Measurements from ENCODE around the gene LIN54. TPM values are rescaled to one million over a fixed set of nuclear protein-coding genes. Genes with fewer than 3 reads are reported as not detected.

The LIN54 gene
- total and polyA plus RNA-seq, 9 of the 15 experiments (the other 6 are each of a cell fraction or from before 2014, with no cell fraction given) = 2.2 to 22.5 (median 15.8) TPM

DNA sequence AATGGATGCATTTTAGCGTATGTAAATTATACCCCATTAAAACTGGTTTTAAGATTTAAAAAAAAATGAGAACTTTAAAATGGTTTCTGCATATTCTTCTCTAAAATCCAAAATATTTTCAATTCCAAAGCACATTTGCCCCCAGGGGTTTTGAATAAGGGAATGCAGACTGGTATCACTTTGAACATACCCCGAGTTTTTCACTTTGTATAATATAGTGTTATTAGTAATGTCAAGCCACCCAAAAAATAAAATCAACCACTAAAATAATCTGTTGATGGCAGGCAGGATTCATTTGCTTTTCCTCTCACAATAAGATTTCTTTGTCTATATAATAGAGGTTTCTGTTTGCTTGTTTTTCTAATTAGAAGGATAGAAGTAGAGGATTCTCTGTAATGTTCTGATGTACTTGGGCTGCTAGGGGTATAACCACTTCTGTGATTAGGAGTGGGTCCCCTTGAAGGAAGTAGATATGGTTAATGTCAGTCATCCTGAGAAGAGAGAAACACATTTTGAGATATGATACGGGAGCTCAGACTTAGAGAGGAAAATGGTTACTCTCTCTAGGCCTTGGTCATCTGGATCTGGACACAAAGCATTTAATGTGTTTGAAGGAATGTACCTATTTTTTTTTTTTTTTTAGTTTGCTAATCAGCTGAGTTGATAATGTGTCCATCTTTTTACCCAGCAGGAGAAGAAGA is 9.3 kb upstream of the LIN54 start (continued):
- TF ChIP-seq ZBTB7A (IDR thresholded peaks at IDR 0.05; ENCODE audit: borderline replicate concordance, control insufficient read depth, low read depth, low read length) (no peak), MLLT1 (IDR thresholded peaks at IDR 0.05) (peak in 1 of 2 experiments; percentile 85; a peak in 2 of 4 replicates), FOXM1 (IDR thresholded peaks at IDR 0.05; ENCODE audit: low read depth) (peak; percentile 63), FOXM1 (CRISPR knock-in tag; IDR thresholded peaks at IDR 0.05; ENCODE audit: low read depth) (no peak), KDM1A (IDR thresholded peaks at IDR 0.05) (peak; percentile 12 to 33; a peak in 1 of 4 replicates), HSF4 (CRISPR knock-in tag; IDR thresholded peaks at IDR 0.05; ENCODE audit: borderline replicate concordance) (no peak), PHB2 (IDR thresholded peaks at IDR 0.05; ENCODE audit: low read depth) (0 out of 2 replicates have a peak, but pooled peaks have one; percentile 49), SMARCC2 (IDR thresholded peaks at IDR 0.05; ENCODE audit: low read depth) (0 out of 2 replicates have a peak, but pooled peaks have one; percentile 53), THRAP3 (IDR thresholded peaks at IDR 0.05; ENCODE audit: borderline replicate concordance) (no peak), ETV6 (IDR thresholded peaks at IDR 0.05; ENCODE audit: borderline replicate concordance in 1 of 2, low read depth in 2 of 2, low read length in 1 of 2) (no peak), ETV6 (CRISPR knock-in tag; IDR thresholded peaks at IDR 0.05; ENCODE audit: borderline replicate concordance) (no peak), DPF2 (IDR thresholded peaks at IDR 0.05) (peak; percentile 87), TRIM24 (IDR thresholded peaks at IDR 0.05) (peak; percentile 44 to 62; a peak in 2 of 4 replicates), MCM5 (IDR thresholded peaks at IDR 0.05; ENCODE audit: low read depth) (no peak), TAL1 (IDR thresholded peaks at IDR 0.05) (peak; percentile 81), BRF1 (IDR thresholded peaks at IDR 0.05; ENCODE audit: borderline replicate concordance, extremely low read depth, insufficient read length) (no peak), ARID1B (IDR thresholded peaks at IDR 0.05) (peak; percentile 90), ZNF263 (CRISPR knock-in tag; IDR thresholded peaks at IDR 0.05; ENCODE audit: borderline replicate concordance) (no peak), ESRRA (IDR thresholded peaks at IDR 0.05; ENCODE audit: borderline replicate concordance, low read depth) (peak; percentile 51; the same call in 1 of the 2 replicates), TAF7 (tag; IDR thresholded peaks at IDR 0.05) (no peak), CEBPZ (IDR thresholded peaks at IDR 0.05; ENCODE audit: borderline replicate concordance, low read depth, low read length) (no peak), ZSCAN32 (CRISPR knock-in tag; IDR thresholded peaks at IDR 0.05) (no peak), FOSL1 (tag; conservative IDR thresholded peaks at IDR 0.05) (0 out of 2 replicates have a peak, but pooled peaks have one; percentile 20)
